Smooth muscle cell (in vitro differentiated cells): ENCODE measurements around the gene CALD1. TPM values are rescaled to one million over a fixed set of nuclear protein-coding genes. Genes with fewer than 3 reads are reported as not detected.
A peak's percentile ranks its signal among the peaks of the same experiment; 100 is the strongest.

ENCODE experiments used
- DNase-seq: peaks from one replicate; lab custom pipeline; 2025; ENCODE audit not compliant: unreplicated experiment; lab: John Stamatoyannopoulos, UW
- H2AFZ ChIP-seq: fragments of 200-600 bp; sonication (generic); 2 replicates; pipeline ENCODE4 v1.6.0; 2016; ENCODE audit warnings: antibody characterized with exemption, low read depth, mild to moderate bottlenecking
- H3F3A ChIP-seq: fragments of 200-600 bp; sonication (generic); 2 replicates; pipeline ENCODE4 v1.6.0; 2017; ENCODE audit warnings: antibody characterized with exemption, low read depth
- H3K27ac ChIP-seq: fragments of 200-600 bp; sonication (generic); 2 replicates; pipeline ENCODE4 v1.5.1; 2016; ENCODE audit warnings: low read depth, mild to moderate bottlenecking
- H3K27me3 ChIP-seq: fragments of 200-600 bp; sonication (generic); 2 replicates; pipeline ENCODE4 v1.6.1; 2016; ENCODE audit warnings: low read depth, mild to moderate bottlenecking
- H3K36me3 ChIP-seq: fragments of 200-600 bp; sonication (generic); 2 replicates; pipeline ENCODE4 v1.5.1; 2016; ENCODE audit warnings: low read depth
- H3K4me1 ChIP-seq: fragments of 200-600 bp; sonication (generic); 2 replicates; pipeline ENCODE4 v1.5.1; 2016; ENCODE audit warnings: low read depth
- H3K4me2 ChIP-seq: fragments of 200-600 bp; sonication (generic); 2 replicates; pipeline ENCODE4 v1.6.0; 2016; ENCODE audit warnings: mild to moderate bottlenecking
- H3K4me3 ChIP-seq: fragments of 200-600 bp; sonication (generic); 2 replicates; pipeline ENCODE4 v1.5.1; 2016; ENCODE audit warnings: mild to moderate bottlenecking
- H3K79me2 ChIP-seq: fragments of 200-600 bp; sonication (generic); 2 replicates; pipeline ENCODE4 v1.6.0; 2016; ENCODE audit warnings: low read depth, mild to moderate bottlenecking
- H3K9ac ChIP-seq: fragments of 200-600 bp; sonication (generic); 2 replicates; pipeline ENCODE4 v1.6.0; 2016; ENCODE audit warnings: low read depth
- H3K9me3 ChIP-seq: fragments of 200-600 bp; sonication (generic); replicated peaks from 2 replicates; pipeline ENCODE4 v1.5.1; 2016; ENCODE audit warnings: low read depth
- H4K20me1 ChIP-seq: fragments of 200-600 bp; sonication (generic); 2 replicates; pipeline ENCODE4 v1.6.0; 2016; ENCODE audit warnings: low read depth
- CTCF ChIP-seq: fragments of 200-600 bp; sonication (generic); IDR thresholded peaks from 2 replicates; pipeline ENCODE4 v1.5.1; 2017; ENCODE audit warnings: borderline replicate concordance, mild to moderate bottlenecking, antibody characterized with exemption; ENCODE audit not compliant: insufficient read depth, poor library complexity, severe bottlenecking
- WGBS: methylation state at CpG from one replicate; pipeline ENCODE4 v1.1.7; 2016; ENCODE audit warnings: low lambda C conversion rate; 5-methylcytosine and 5-hydroxymethylcytosine counted together
- polyA plus RNA-seq: library from polyadenylated mRNA; unstranded; fragments of >200 nt; fragmentation: Nextera tagmentation; extraction: Ambion mirVana; gene quantifications from 2 replicates; pipeline ENCODE4 v1.2.1, GENCODE V29; 2016
- total RNA-seq: library from RNA; depleted of rRNA; stranded (reverse); fragments of >200 nt; gene quantifications from 2 replicates; pipeline ENCODE4 v1.2.3, GENCODE V29; 2014

Gene CALD1
- total and polyA plus RNA-seq, 2 experiments from 2014 or later = 948 to 1,552 TPM

- peaks cover 7% of the 10 kb centered on the region for H3K4me1 ChIP-seq
- H4K20me1 ChIP-seq = no peaks in the 10 kb centered on the region
- no peak for DNase-seq
- no peak overlapping the region for H3K4me2 ChIP-seq
- no peak overlapping the region for H3K9ac ChIP-seq
- H3K27ac ChIP-seq = peak overlapping the region; percentile 47
- no peak overlapping the region for H3K4me3 ChIP-seq
- peaks cover 11% of the 10 kb centered on the region for H3F3A ChIP-seq
- no peak for TF ChIP-seq CTCF
- no peak overlapping the region for H2AFZ ChIP-seq
- H3K36me3 ChIP-seq = no peaks in the 10 kb centered on the region
- no peaks in the 10 kb centered on the region for H3K9me3 ChIP-seq
- peaks cover 3% of the 10 kb centered on the region for H3K79me2 ChIP-seq
- 45% methylated on average over 3 of the region's 3 CpGs for WGBS
- H3K27me3 ChIP-seq = no peaks in the 10 kb centered on the region
Observed at GRCh38 chr7:134757938-134758337, 21.5 kb upstream of the CALD1 start.

DNA sequence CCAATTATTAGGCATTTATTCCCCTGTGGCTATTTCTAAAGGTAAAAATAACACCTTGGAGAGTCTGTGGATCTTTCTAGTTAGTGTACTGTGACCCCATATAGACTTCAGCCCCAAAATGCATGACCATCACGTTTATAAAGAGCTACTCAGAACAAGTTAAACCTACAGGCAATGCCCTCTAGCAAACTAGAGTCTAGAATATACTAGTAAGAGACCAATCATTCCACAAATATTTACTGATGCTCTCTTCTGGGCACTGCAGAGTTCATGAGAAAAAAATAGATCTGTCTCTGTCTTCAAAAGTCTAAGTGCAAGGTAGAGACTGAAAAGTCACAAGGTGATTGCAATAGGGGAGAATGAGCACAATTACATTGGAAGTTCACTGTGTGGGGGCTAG, 20.5 kb upstream of the CALD1 start:
- H3K4me1 ChIP-seq = peaks cover 7% of the 10 kb centered on the region
- H3K36me3 ChIP-seq = no peaks in the 10 kb centered on the region
- H3K9me3 ChIP-seq = no peaks in the 10 kb centered on the region
- no peak for TF ChIP-seq CTCF
- no peak overlapping the region for H3K4me2 ChIP-seq
- H3K79me2 ChIP-seq = peaks cover 3% of the 10 kb centered on the region
- DNase-seq = no peak
- WGBS = 42% methylated on average over 1 of the region's 1 CpG
- H2AFZ ChIP-seq = no peak overlapping the region
- peaks cover 11% of the 10 kb centered on the region for H3F3A ChIP-seq
- no peak overlapping the region for H3K4me3 ChIP-seq
- H3K27ac ChIP-seq = no peak overlapping the region
- no peaks in the 10 kb centered on the region for H4K20me1 ChIP-seq
- no peaks in the 10 kb centered on the region for H3K27me3 ChIP-seq
- no peak overlapping the region for H3K9ac ChIP-seq

DNA sequence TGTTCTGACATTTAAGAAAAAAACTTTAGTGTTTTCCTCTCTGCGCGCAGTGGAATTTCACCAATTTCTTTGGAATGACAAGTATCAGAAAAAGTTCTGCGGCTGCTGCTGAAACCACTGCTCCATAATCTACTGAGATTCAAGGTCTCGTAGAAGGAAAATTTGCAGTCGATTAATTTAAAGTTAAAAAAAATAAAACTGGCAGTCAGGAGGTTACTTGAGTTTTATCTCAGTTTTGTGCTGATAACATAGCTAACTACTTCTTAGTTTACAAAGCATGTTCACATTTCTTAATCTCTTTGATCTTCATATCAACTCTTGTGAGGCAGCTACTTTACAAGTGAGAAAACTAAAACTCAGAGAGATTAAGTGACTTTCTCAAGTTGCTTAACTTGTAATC, 18.2 kb upstream of the CALD1 start:
- no peak for DNase-seq
- WGBS = 4% methylated on average over 5 of the region's 5 CpGs
- no peaks in the 10 kb centered on the region for H3K36me3 ChIP-seq
- peaks cover 11% of the 10 kb centered on the region for H3F3A ChIP-seq
- H2AFZ ChIP-seq = no peak overlapping the region
- H4K20me1 ChIP-seq = no peaks in the 10 kb centered on the region
- peak overlapping the region; percentile 66 for H3K27ac ChIP-seq
- H3K9ac ChIP-seq = no peak overlapping the region
- peaks cover 3% of the 10 kb centered on the region for H3K79me2 ChIP-seq
- no peak overlapping the region for H3K4me3 ChIP-seq
- no peaks in the 10 kb centered on the region for H3K27me3 ChIP-seq
- no peak for TF ChIP-seq CTCF
- peak overlapping the region; percentile 74 for H3K4me2 ChIP-seq
- H3K9me3 ChIP-seq = no peaks in the 10 kb centered on the region
- peaks cover 7% of the 10 kb centered on the region for H3K4me1 ChIP-seq

DNA sequence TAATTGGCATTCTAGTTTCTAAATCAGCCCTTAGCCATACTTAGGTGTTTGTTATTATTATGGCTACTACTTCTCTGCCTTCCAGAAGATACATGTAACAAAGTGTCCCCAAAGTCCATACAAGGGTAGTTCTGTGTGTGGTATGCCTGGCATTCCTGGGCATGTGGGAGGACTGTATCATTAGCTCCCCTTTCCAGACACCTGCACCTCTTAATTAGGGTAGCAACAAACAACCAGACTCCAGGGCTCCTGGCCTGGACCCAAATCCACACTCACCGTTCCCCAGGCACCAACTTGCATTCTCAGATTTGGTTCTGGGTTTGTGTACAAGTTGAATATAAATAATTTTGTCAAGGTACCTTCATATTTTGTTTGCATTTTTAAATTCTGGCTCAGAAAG, 15.5 kb upstream of the CALD1 start:
- Histone ChIP-seq H3K9ac (no peak overlapping the region), H3K79me2 (peaks cover 3% of the 10 kb centered on the region), H4K20me1 (no peaks in the 10 kb centered on the region), H3F3A (peaks cover 11% of the 10 kb centered on the region), H2AFZ (no peak overlapping the region), H3K4me2 (no peak overlapping the region), H3K27ac (no peak overlapping the region), H3K9me3 (no peaks in the 10 kb centered on the region), H3K4me3 (no peak overlapping the region), H3K4me1 (peaks cover 7% of the 10 kb centered on the region), H3K36me3 (no peaks in the 10 kb centered on the region), H3K27me3 (no peaks in the 10 kb centered on the region)
- no peak for TF ChIP-seq CTCF
- no peak for DNase-seq
- 77% methylated on average over 1 of the region's 1 CpG for WGBS
